Natural killer cell (primary cell): Measurements from ENCODE around the gene STMN1. TPM values are rescaled to one million over a fixed set of nuclear protein-coding genes. Genes with fewer than 3 reads are reported as not detected.
"Not testable (repeated sequence)": the region's sequence is repeated elsewhere in the genome, so short reads cannot be mapped to it uniquely, and the experiment has no call there.

Experiments
- ATAC-seq, 3 donors: fragments of 150-1000 bp in 2 of 3; fragments of 200-7000 bp in 1 of 3; cut with Tn5 transposase; 1 replicate in 1 of 3; 2 replicates in 2 of 3; pipeline ENCODE4 v1.10.0; 2021; ENCODE audit warnings: mild to moderate bottlenecking in 2 of 3, moderate library complexity in 2 of 3
- DNase-seq, 2 donors: peaks; one replicate each; pipeline versions ENCODE4 v3.0.0 to v3.0.0-alpha.2; 2013 to 2021; ENCODE audit warnings: mixed read lengths in 1 of 2
- H3K27ac ChIP-seq: one replicate; pipeline ENCODE4 v1.5.1; 2013; ENCODE audit warnings: mild to moderate bottlenecking, low read length
- H3K27me3 ChIP-seq: one replicate; pipeline ENCODE4 v1.6.1; 2013; ENCODE audit warnings: low read length; ENCODE audit not compliant: control insufficient read depth, insufficient read depth
- H3K36me3 ChIP-seq: one replicate; pipeline ENCODE4 v1.6.1; 2013; ENCODE audit warnings: low read length; ENCODE audit not compliant: control insufficient read depth, insufficient read depth
- H3K4me1 ChIP-seq: one replicate; pipeline ENCODE4 v1.6.1; 2013; ENCODE audit warnings: low read length; ENCODE audit not compliant: control insufficient read depth, insufficient read depth
- H3K4me3 ChIP-seq: one replicate; pipeline ENCODE4 v1.5.1; 2013; ENCODE audit warnings: low read length
- H3K9me3 ChIP-seq: one replicate; pipeline ENCODE4 v1.6.1; 2013; ENCODE audit warnings: low read length; ENCODE audit not compliant: control insufficient read depth, insufficient read depth
- H3K27ac Mint-ChIP-seq, 2 donors: one replicate each; pipeline ENCODE4 v1.8.0; 2022; ENCODE audit warnings: mild to moderate bottlenecking in 2 of 2, mixed read lengths in 2 of 2, moderate library complexity in 1 of 2
- H3K27me3 Mint-ChIP-seq, 2 donors: one replicate each; pipeline ENCODE4 v1.8.0; 2022; ENCODE audit warnings: low read depth in 2 of 2, mixed read lengths in 2 of 2
- H3K36me3 Mint-ChIP-seq: one replicate; pipeline ENCODE4 v1.8.0; 2022; ENCODE audit warnings: mixed read lengths
- H3K4me1 Mint-ChIP-seq, 2 donors: one replicate each; pipeline ENCODE4 v1.8.0; 2022; ENCODE audit warnings: mixed read lengths in 2 of 2
- H3K4me3 Mint-ChIP-seq: one replicate; pipeline ENCODE4 v1.8.0; 2022; ENCODE audit warnings: mild to moderate bottlenecking, moderate library complexity, mixed read lengths
- H3K9me3 Mint-ChIP-seq, 2 donors: one replicate each; pipeline ENCODE4 v1.8.0; 2022; ENCODE audit warnings: mixed read lengths in 2 of 2
- WGBS: methylation state at CpG from one replicate; pipeline ENCODE4 v1.1.7; 2013; ENCODE audit warnings: missing lambda C conversion rate; ENCODE audit not compliant: insufficient coverage; 5-methylcytosine and 5-hydroxymethylcytosine counted together
- intact Hi-C: fragments of 100-400 bp; cut with micrococcal nuclease; formaldehyde crosslinking; loops from one replicate; pipeline ENCODE4 v1.14.2; 2022
- total RNA-seq, 4 donors: library from RNA; stranded (reverse); fragments of 120-200 nt in 1 of 4; gene quantifications; one replicate each; pipeline versions ENCODE4 v1.2.3 to v1.2.4, GENCODE V29; 2013 to 2022
- TF ChIP-seq, protein P1 (sequence below): fragments of 200-600 bp; IDR thresholded peaks from one replicate; pipeline ENCODE4 v1.8.0; 2022; ENCODE audit warnings: antibody characterized with exemption

STMN1 gene
- total RNA-seq, 3 donors from 2014 or later (not counting 1 experiment from before 2014, with no cell fraction given) = 26.6 to 41.0 (median 35.2) TPM

GRCh38 chr1:25944986-25945385 lies 38.8 kb upstream of the STMN1 start:
- ATAC-seq = no peak
- no peaks in the 10 kb centered on the region for H3K4me1 ChIP-seq
- H3K4me3 ChIP-seq = no peak overlapping the region
- Mint-ChIP-seq H3K27me3 (no peaks in the 10 kb centered on the region), H3K36me3 (peaks cover 15% of the 10 kb centered on the region), H3K4me1 (no peaks in the 10 kb centered on the region), H3K27ac (no peak overlapping the region), H3K9me3 (peaks cover 5 to 7% of the 10 kb centered on the region in 2 donors), H3K4me3 (no peak overlapping the region)
- no peak overlapping the region for H3K27ac ChIP-seq
- no peak for DNase-seq
- H3K27me3 ChIP-seq = no peaks in the 10 kb centered on the region
- intact Hi-C loops = no loop called here
- WGBS = 79% methylated on average over 3 of the region's 3 CpGs
- no peaks in the 10 kb centered on the region for H3K36me3 ChIP-seq
- TF ChIP-seq, protein P1, sequence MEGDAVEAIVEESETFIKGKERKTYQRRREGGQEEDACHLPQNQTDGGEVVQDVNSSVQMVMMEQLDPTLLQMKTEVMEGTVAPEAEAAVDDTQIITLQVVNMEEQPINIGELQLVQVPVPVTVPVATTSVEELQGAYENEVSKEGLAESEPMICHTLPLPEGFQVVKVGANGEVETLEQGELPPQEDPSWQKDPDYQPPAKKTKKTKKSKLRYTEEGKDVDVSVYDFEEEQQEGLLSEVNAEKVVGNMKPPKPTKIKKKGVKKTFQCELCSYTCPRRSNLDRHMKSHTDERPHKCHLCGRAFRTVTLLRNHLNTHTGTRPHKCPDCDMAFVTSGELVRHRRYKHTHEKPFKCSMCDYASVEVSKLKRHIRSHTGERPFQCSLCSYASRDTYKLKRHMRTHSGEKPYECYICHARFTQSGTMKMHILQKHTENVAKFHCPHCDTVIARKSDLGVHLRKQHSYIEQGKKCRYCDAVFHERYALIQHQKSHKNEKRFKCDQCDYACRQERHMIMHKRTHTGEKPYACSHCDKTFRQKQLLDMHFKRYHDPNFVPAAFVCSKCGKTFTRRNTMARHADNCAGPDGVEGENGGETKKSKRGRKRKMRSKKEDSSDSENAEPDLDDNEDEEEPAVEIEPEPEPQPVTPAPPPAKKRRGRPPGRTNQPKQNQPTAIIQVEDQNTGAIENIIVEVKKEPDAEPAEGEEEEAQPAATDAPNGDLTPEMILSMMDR = no peak
- peaks cover 14% of the 10 kb centered on the region for H3K9me3 ChIP-seq

DNA sequence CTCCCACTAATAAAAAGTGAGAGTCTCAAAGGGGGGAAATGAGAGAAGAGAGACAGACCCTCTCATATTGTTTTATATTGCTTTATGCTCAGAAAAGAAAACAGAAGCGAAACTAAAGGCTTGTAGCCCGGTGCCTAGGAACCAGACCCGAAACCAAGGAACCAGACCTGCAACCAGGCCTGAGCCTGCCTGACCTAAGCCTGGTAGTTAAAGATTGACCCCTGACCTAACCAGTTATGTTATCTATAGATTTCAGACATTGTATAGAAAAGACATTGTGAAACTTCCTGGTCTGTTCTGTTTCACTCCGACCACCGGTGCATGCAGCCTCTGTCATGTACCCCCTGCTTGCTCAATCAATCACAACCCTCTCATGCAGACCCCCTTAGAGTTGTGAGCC lies 37.3 kb upstream of the STMN1 start:
- H3K9me3 Mint-ChIP-seq, H3K4me3 Mint-ChIP-seq, H3K27me3 ChIP-seq, DNase-seq, H3K4me1 ChIP-seq, H3K36me3 ChIP-seq, ATAC-seq, H3K4me3 ChIP-seq, H3K27ac Mint-ChIP-seq, H3K4me1 Mint-ChIP-seq, H3K27ac ChIP-seq, H3K27me3 Mint-ChIP-seq, intact Hi-C loops: not testable (repeated sequence)
- H3K36me3 Mint-ChIP-seq = peaks cover 15% of the 10 kb centered on the region
- 80% methylated on average over 5 of the region's 5 CpGs for WGBS
- peaks cover 14% of the 10 kb centered on the region for H3K9me3 ChIP-seq

DNA sequence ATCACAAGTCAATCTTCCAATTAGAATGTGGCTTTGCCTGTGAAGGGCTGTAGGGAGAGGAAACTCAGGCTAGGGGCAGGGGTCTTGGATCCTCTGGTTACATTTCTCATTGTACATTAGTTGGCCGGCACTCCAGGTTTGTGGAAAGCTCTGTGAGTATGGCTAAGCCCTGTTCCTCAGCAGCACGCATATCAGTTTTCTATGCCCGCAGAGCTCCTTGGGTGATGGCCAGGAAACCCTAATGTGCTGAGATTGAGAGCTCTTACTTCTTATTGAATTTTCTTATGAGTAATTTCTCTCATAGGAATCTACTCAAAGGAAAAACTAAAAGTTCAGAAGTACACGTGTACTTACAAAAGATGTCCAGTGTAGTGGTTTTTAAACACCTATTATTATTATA lies 30.7 kb upstream of the STMN1 start:
- Mint-ChIP-seq H3K9me3 (no peaks in the 10 kb centered on the region), H3K27me3 (no peaks in the 10 kb centered on the region), H3K4me1 (no peaks in the 10 kb centered on the region), H3K27ac (no peak overlapping the region), H3K36me3 (no peaks in the 10 kb centered on the region), H3K4me3 (no peak overlapping the region)
- DNase-seq (no peak), ATAC-seq (no peak)
- Histone ChIP-seq H3K27me3 (no peaks in the 10 kb centered on the region), H3K36me3 (no peaks in the 10 kb centered on the region), H3K27ac (no peak overlapping the region), H3K4me3 (no peak overlapping the region), H3K9me3 (no peaks in the 10 kb centered on the region), H3K4me1 (no peaks in the 10 kb centered on the region)
- intact Hi-C loops = no loop called here
- TF ChIP-seq, protein P1 = no peak
- WGBS = 94% methylated on average over 3 of the region's 4 CpGs

- Mint-ChIP-seq H3K27ac (no peak overlapping the region), H3K9me3 (no peaks in the 10 kb centered on the region), H3K36me3 (no peaks in the 10 kb centered on the region)
Observed at GRCh38 chr1:25933479-25934365, 27.5 kb upstream of the STMN1 start.

GRCh38 chr1:25932811-25933400 lies 26.7 kb upstream of the STMN1 start:
- H3K9me3 Mint-ChIP-seq, H3K27ac ChIP-seq, H3K27ac Mint-ChIP-seq, H3K36me3 ChIP-seq, ATAC-seq, H3K27me3 Mint-ChIP-seq, H3K36me3 Mint-ChIP-seq, H3K4me3 ChIP-seq, DNase-seq, H3K4me3 Mint-ChIP-seq, H3K9me3 ChIP-seq, intact Hi-C loops, H3K27me3 ChIP-seq, H3K4me1 ChIP-seq, H3K4me1 Mint-ChIP-seq: not testable (repeated sequence)
- WGBS = 91% methylated on average over 11 of the region's 12 CpGs

More at GRCh38 chr1:25933479-25934365, 27.5 kb upstream of the STMN1 start:
- 82% methylated on average over 12 of the region's 13 CpGs for WGBS
- Mint-ChIP-seq H3K4me1 (no peaks in the 10 kb centered on the region), H3K27me3 (no peaks in the 10 kb centered on the region), H3K4me3 (no peak overlapping the region)
- H3K27ac ChIP-seq = no peak overlapping the region
- H3K4me1 ChIP-seq = no peaks in the 10 kb centered on the region
- ATAC-seq (no peak), DNase-seq (no peak)
- H3K4me3 ChIP-seq = no peak overlapping the region
- H3K36me3 ChIP-seq = no peaks in the 10 kb centered on the region
- intact Hi-C loops = no loop called here
- TF ChIP-seq, protein P1 = no peak
- no peaks in the 10 kb centered on the region for H3K9me3 ChIP-seq
- no peaks in the 10 kb centered on the region for H3K27me3 ChIP-seq
